Gastroesophageal sphincter (tissue), 4 donors: ENCODE results near the gene RAB23. TPM values are rescaled to one million over a fixed set of nuclear protein-coding genes. Genes with fewer than 3 reads are reported as not detected.

Source experiments
- ATAC-seq: fragments of 150-250 bp; one replicate; pipeline ENCODE4 v1.9.1; 2016; ENCODE audit warnings: mild to moderate bottlenecking, moderate library complexity
- H3K27ac ChIP-seq, 4 donors: fragments of 200-600 bp; sonication (generic) in 3 of 4; 1 replicate in 3 of 4; 2 replicates in 1 of 4; pipeline ENCODE4 v1.5.1; 2016 to 2019
- H3K27me3 ChIP-seq: fragments of 200-600 bp; sonication (generic); one replicate; pipeline ENCODE4 v1.5.1; 2019
- H3K36me3 ChIP-seq, 2 donors: fragments of 200-600 bp; sonication (generic); one replicate each; pipeline ENCODE4 v1.5.1; 2019; ENCODE audit warnings: control low read depth in 1 of 2
- H3K4me1 ChIP-seq, 3 donors: fragments of 200-600 bp; sonication (generic); 1 replicate in 2 of 3; 2 replicates in 1 of 3; pipeline ENCODE4 v1.5.1; 2016 to 2019; ENCODE audit warnings: control low read depth in 2 of 3
- H3K4me3 ChIP-seq, 2 donors: fragments of 200-600 bp; sonication (generic); one replicate each; pipeline ENCODE4 v1.5.1; 2019; ENCODE audit warnings: mild to moderate bottlenecking in 1 of 2, moderate library complexity in 1 of 2
- H3K9me3 ChIP-seq, 3 donors: fragments of 200-600 bp; sonication (generic); one replicate each; pipeline ENCODE4 v1.5.1; 2017 to 2019; ENCODE audit warnings: control low read depth in 2 of 3
- EP300 ChIP-seq: sonication (generic); formaldehyde crosslinking; IDR thresholded peaks from one replicate; pipeline ENCODE4 v1.6.1; 2017; ENCODE audit warnings: antibody characterized with exemption, mild to moderate bottlenecking
- POLR2A ChIP-seq, 2 donors: fragments of 450-650 bp; IDR thresholded peaks; one replicate each; pipeline ENCODE4 v1.6.1; 2017; ENCODE audit warnings: antibody characterized with exemption in 2 of 2, mild to moderate bottlenecking in 2 of 2, moderate library complexity in 1 of 2
- POLR2AphosphoS5 ChIP-seq: sonication (generic); formaldehyde crosslinking; IDR thresholded peaks from one replicate; pipeline ENCODE4 v1.6.1; 2017; ENCODE audit warnings: antibody characterized with exemption
- WGBS, 2 donors: methylation state at CpG; one replicate each; pipeline ENCODE4 v1.1.5; 2018; ENCODE audit warnings: low coverage in 1 of 2; 5-methylcytosine and 5-hydroxymethylcytosine counted together
- total RNA-seq, 4 donors: library from RNA; depleted of rRNA; stranded (reverse); fragments of >200 nt; gene quantifications; one replicate each; pipeline ENCODE4 v1.1.0, GENCODE V29; 2016
- TF ChIP-seq, protein P1 (sequence below), 4 experiments: fragments of 200-600 bp in 2 of 4; fragments of 450-650 bp in 2 of 4; sonication (generic) in 1 of 4; IDR thresholded peaks; one replicate each; pipeline ENCODE4 v1.5.1; 2017 to 2019; ENCODE audit warnings: antibody characterized with exemption in 4 of 4, mild to moderate bottlenecking in 2 of 4, moderate library complexity in 2 of 4

The RAB23 gene
- total RNA-seq, 4 donors from 2014 or later = 45.5 to 107 (median 78.1) TPM

GRCh38 chr6:57222743-57223077, 603 bp upstream of the RAB23 start:
- TF ChIP-seq POLR2AphosphoS5 (no peak), POLR2A (IDR thresholded peaks at IDR 0.05) (no peak), EP300 (no peak)
- TF ChIP-seq, protein P1, sequence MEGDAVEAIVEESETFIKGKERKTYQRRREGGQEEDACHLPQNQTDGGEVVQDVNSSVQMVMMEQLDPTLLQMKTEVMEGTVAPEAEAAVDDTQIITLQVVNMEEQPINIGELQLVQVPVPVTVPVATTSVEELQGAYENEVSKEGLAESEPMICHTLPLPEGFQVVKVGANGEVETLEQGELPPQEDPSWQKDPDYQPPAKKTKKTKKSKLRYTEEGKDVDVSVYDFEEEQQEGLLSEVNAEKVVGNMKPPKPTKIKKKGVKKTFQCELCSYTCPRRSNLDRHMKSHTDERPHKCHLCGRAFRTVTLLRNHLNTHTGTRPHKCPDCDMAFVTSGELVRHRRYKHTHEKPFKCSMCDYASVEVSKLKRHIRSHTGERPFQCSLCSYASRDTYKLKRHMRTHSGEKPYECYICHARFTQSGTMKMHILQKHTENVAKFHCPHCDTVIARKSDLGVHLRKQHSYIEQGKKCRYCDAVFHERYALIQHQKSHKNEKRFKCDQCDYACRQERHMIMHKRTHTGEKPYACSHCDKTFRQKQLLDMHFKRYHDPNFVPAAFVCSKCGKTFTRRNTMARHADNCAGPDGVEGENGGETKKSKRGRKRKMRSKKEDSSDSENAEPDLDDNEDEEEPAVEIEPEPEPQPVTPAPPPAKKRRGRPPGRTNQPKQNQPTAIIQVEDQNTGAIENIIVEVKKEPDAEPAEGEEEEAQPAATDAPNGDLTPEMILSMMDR (IDR thresholded peaks at IDR 0.05) = no peak
- H3K27ac ChIP-seq = peak overlapping the region; percentile 84 to 98 (median 94)
- no peaks in the 10 kb centered on the region for H3K36me3 ChIP-seq
- ATAC-seq = no peak
- H3K4me1 ChIP-seq = peaks cover 0 to 39% (median 0%) of the 10 kb centered on the region in 3 donors
- WGBS, 2 donors = 19 to 31% methylated on average over 5 of the region's 5 CpGs
- H3K9me3 ChIP-seq = no peaks in the 10 kb centered on the region
- H3K27me3 ChIP-seq = no peaks in the 10 kb centered on the region
- peak overlapping the region; percentile 90 to 94 for H3K4me3 ChIP-seq

DNA sequence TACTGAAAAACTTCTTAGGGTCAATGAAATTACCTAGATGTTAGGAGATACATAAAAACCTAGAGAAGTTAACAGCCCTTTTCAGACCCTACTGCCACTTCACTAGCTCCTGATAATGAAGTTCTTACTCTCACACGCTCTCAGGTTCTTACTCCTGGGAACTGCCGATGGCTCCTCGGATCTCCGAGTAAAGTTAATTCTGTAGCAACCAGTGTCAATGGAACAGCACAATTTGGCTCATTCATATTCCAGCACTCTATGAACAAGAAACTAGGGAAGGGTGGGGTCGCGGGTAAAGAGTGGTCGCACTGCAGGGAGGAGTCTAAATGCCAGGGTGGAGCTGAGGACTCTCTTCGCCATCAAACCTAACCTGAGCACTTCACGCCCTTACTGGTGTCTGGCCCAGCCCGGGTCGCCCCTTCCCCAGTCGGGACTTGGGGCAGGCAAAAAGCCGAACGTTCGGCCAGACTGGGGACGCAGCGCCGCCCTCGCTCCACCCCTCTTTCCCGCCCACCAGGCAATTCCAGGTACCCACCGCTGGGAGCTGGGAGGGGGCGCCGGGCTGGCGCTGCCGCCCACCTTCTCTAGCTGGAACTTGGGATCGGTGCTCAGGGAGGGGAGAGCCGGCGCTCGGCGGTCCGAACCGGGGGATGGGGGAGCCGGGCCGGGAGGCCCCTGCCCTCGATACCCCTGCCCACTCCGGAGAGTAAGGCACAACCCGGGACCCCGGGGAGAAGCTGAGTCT, 744 bp downstream of the RAB23 start:
- peak overlapping the region; percentile 90 to 94 for H3K4me3 ChIP-seq
- no peaks in the 10 kb centered on the region for H3K9me3 ChIP-seq
- 0 to 4% methylated on average over 5 to 9 of the region's 38 CpGs for WGBS, 2 donors
- H3K27me3 ChIP-seq = no peaks in the 10 kb centered on the region
- H3K27ac ChIP-seq = peak overlapping the region; percentile 84 to 98 (median 94)
- no peak for TF ChIP-seq POLR2AphosphoS5
- TF ChIP-seq, protein P1 (IDR thresholded peaks at IDR 0.05) = peak; percentile 20 to 74 (median 62)
- ATAC-seq = peak; percentile 73
- H3K36me3 ChIP-seq = no peaks in the 10 kb centered on the region
- peaks cover 0 to 52% (median 0%) of the 10 kb centered on the region in 3 donors for H3K4me1 ChIP-seq

GRCh38 chr6:57220083-57220703, 1.9 kb downstream of the RAB23 start:
- Histone ChIP-seq H3K27ac (no peak overlapping the region), H3K27me3 (no peaks in the 10 kb centered on the region), H3K4me3 (peak overlapping the region; percentile 90 to 94), H3K36me3 (no peaks in the 10 kb centered on the region), H3K9me3 (no peaks in the 10 kb centered on the region), H3K4me1 (peaks cover 0 to 55% (median 0%) of the 10 kb centered on the region in 3 donors)
- TF ChIP-seq, protein P1 (IDR thresholded peaks at IDR 0.05) = no peak
- TF ChIP-seq POLR2A (IDR thresholded peaks at IDR 0.05) (no peak), EP300 (no peak), POLR2AphosphoS5 (no peak)
- 90 to 92% methylated on average over 1 to 2 of the region's 2 CpGs for WGBS, 2 donors
- no peak for ATAC-seq

- Histone ChIP-seq H3K4me1 (peaks cover 0 to 57% (median 0%) of the 10 kb centered on the region in 3 donors), H3K27me3 (no peaks in the 10 kb centered on the region), H3K4me3 (no peak overlapping the region), H3K36me3 (no peaks in the 10 kb centered on the region), H3K27ac (peak overlapping the region in 3 of 4 donors; percentile 45 to 69 (median 63)), H3K9me3 (no peaks in the 10 kb centered on the region)
- TF ChIP-seq POLR2A (IDR thresholded peaks at IDR 0.05) (no peak), EP300 (no peak), POLR2AphosphoS5 (no peak)
- TF ChIP-seq, protein P1 (IDR thresholded peaks at IDR 0.05) = no peak
- no peak for ATAC-seq
- 88 to 92% methylated on average over 4 of the region's 11 CpGs for WGBS, 2 donors
These were observed 4.8 kb downstream of the RAB23 start for GRCh38 chr6:57217270-57217669.
